ENCODE measurements around the gene DLGAP1.

- no peak for TF ChIP-seq CTCF (IDR thresholded peaks at IDR 0.05)
- no peak for TF ChIP-seq ATF3 (CRISPR knock-in tag; conservative IDR thresholded peaks at IDR 0.05)
- no peak for TF ChIP-seq FOXP1 (CRISPR knock-in tag; IDR thresholded peaks at IDR 0.05; ENCODE audit: borderline replicate concordance)
- TF ChIP-seq ZNF425 (CRISPR knock-in tag; conservative IDR thresholded peaks at IDR 0.05) = no peak
Observed at GRCh38 chr18:3604235-3604497, 850.9 kb downstream of the DLGAP1 start.

Measured in WTC11 (cell line).